HCT116 (cell line): Measurements from ENCODE around the gene BAHCC1. TPM values are rescaled to one million over a fixed set of nuclear protein-coding genes. Genes with fewer than 3 reads are reported as not detected.

ENCODE experiments used
- ATAC-seq: fragments of 200-7000 bp; cut with Tn5 transposase; 2 replicates; pipeline ENCODE4 v1.9.1; 2020; ENCODE audit warnings: mild to moderate bottlenecking, moderate library complexity
- BruUV-seq: library from RNA; stranded (reverse); fragments of 400-500 nt; replicated peaks from 2 replicates; lab custom pipeline; 2021; lab: Mats Ljungman, UMichigan
- CTCF ChIA-PET: fragments of 300-600 bp; sonication (Branson Sonifier 250); formaldehyde crosslinking; loops from one replicate; lab custom pipeline; 2021; ENCODE audit warnings: antibody characterized with exemption; lab: Charles Lee
- POLR2A ChIA-PET: fragments of 300-600, 350-600 bp; sonication (Branson Sonifier 250); formaldehyde crosslinking; loops from one replicate; lab custom pipeline; 2021; ENCODE audit warnings: antibody characterized with exemption; lab: Charles Lee
- RAD21 ChIA-PET, 2 experiments: fragments of 300-600 bp; sonication (Branson Sonifier 250); formaldehyde crosslinking; loops; one replicate each; lab custom pipeline; 2023; ENCODE audit warnings: low total read pairs in 2 of 2; ENCODE audit not compliant: uncharacterized antibody in 2 of 2, unreplicated experiment in 2 of 2, low non-redundant PET in 1 of 2; lab: Charles Lee
- DNase-seq: peaks from one replicate; pipeline ENCODE4 v3.0.0-alpha.2; 2010; ENCODE audit warnings: low read depth, low spot score
- H2AFZ ChIP-seq: fragments of 200-600 bp; shearing (Covaris generic), sonication (generic); 2 replicates; pipeline ENCODE4 v1.6.1; 2017; ENCODE audit warnings: low read depth, mixed run types, mixed read lengths, antibody characterized with exemption, low read length; ENCODE audit not compliant: poor library complexity, severe bottlenecking
- H3K27ac ChIP-seq: 2 replicates; pipeline ENCODE4 v1.5.1; 2012; ENCODE audit warnings: low read depth, low read length
- H3K27me3 ChIP-seq: fragments of 200-600 bp; sonication (generic); 2 replicates; pipeline ENCODE4 v1.6.1; 2016; ENCODE audit warnings: mixed run types, low read length, mixed read lengths; ENCODE audit not compliant: insufficient read depth
- H3K36me3 ChIP-seq, 2 experiments: fragments of 200-500 bp in 1 of 2; fragments of 200-600 bp in 1 of 2; sonication (Bioruptor generic) in 1 of 2; sonication (generic) in 1 of 2; 2 replicates each; pipeline versions ENCODE4 v1.5.1 to v1.6.1; 2014 to 2016; ENCODE audit warnings: low read length in 2 of 2, inconsistent platforms in 1 of 2, mixed read lengths in 1 of 2, mixed run types in 1 of 2; ENCODE audit not compliant: insufficient read depth in 2 of 2, control insufficient read depth in 1 of 2
- H3K4me1 ChIP-seq, 2 experiments: fragments of 200-600 bp in 1 of 2; sonication (generic) in 1 of 2; 2 replicates each; pipeline versions ENCODE4 v1.5.1 to v1.6.1; 2012 to 2017; ENCODE audit warnings: low read length in 2 of 2, inconsistent platforms in 1 of 2, mild to moderate bottlenecking in 1 of 2, mixed read lengths in 1 of 2, mixed run types in 1 of 2, moderate library complexity in 1 of 2; ENCODE audit not compliant: insufficient read depth in 2 of 2, control insufficient read depth in 1 of 2
- H3K4me2 ChIP-seq: fragments of 200-600 bp; sonication (generic); 2 replicates; pipeline ENCODE4 v1.6.1; 2017; ENCODE audit warnings: mixed run types, low read length, mixed read lengths
- H3K4me3 ChIP-seq, 2 experiments: fragments of 200-600 bp in 1 of 2; sonication (generic) in 1 of 2; replicated peaks in 1 of 2; 2 replicates each; pipeline ENCODE4 v1.5.1; 2011 to 2016; ENCODE audit warnings: low read length in 2 of 2, control low read depth in 1 of 2, low read depth in 1 of 2, mild to moderate bottlenecking in 1 of 2, mixed read lengths in 1 of 2, mixed run types in 1 of 2
- H3K79me2 ChIP-seq: fragments of 200-600 bp; sonication (generic); 2 replicates; pipeline ENCODE4 v1.6.1; 2017; ENCODE audit warnings: mild to moderate bottlenecking, mixed run types, low read length, moderate library complexity, mixed read lengths; ENCODE audit not compliant: insufficient read depth
- H3K9ac ChIP-seq: fragments of 200-600 bp; sonication (generic); 2 replicates; pipeline ENCODE4 v1.6.1; 2016; ENCODE audit warnings: low read length, mixed read lengths
- H3K9me2 ChIP-seq: fragments of 200-600 bp; sonication (generic), shearing (Covaris generic); 2 replicates; pipeline ENCODE4 v1.6.1; 2017; ENCODE audit warnings: mixed run types, mild to moderate bottlenecking, moderate library complexity; ENCODE audit not compliant: insufficient read depth
- H3K9me3 ChIP-seq, 2 experiments: fragments of 200-500 bp in 1 of 2; fragments of 200-600 bp in 1 of 2; sonication (Bioruptor generic) in 1 of 2; sonication (generic) in 1 of 2; 2 replicates each; pipeline ENCODE4 v1.6.1; 2014 to 2017; ENCODE audit warnings: low read length in 2 of 2, mixed read lengths in 2 of 2, inconsistent platforms in 1 of 2, low read depth in 1 of 2, mild to moderate bottlenecking in 1 of 2, mixed run types in 1 of 2, moderate library complexity in 1 of 2; ENCODE audit not compliant: control insufficient read depth in 1 of 2, insufficient read depth in 1 of 2
- H4K20me1 ChIP-seq: fragments of 200-600 bp; sonication (generic), shearing (Covaris generic); 2 replicates; pipeline ENCODE4 v1.6.1; 2017; ENCODE audit warnings: mixed run types, mild to moderate bottlenecking, moderate library complexity; ENCODE audit not compliant: insufficient read depth
- CBX3 ChIP-seq: IDR thresholded peaks from 2 replicates; pipeline ENCODE4 v1.6.1; 2012; ENCODE audit warnings: low read depth
- CEBPB ChIP-seq: IDR thresholded peaks from 2 replicates; pipeline ENCODE4 v1.6.1; 2012; ENCODE audit warnings: low read depth
- EGR1 ChIP-seq: IDR thresholded peaks from 2 replicates; pipeline ENCODE4 v1.6.1; 2012; ENCODE audit warnings: low read depth
- FOSL1 ChIP-seq: IDR thresholded peaks from 2 replicates; pipeline ENCODE4 v1.6.1; 2012; ENCODE audit warnings: low read depth
- JUND ChIP-seq: IDR thresholded peaks from 2 replicates; pipeline ENCODE4 v1.6.1; 2012
- POLR2A ChIP-seq: IDR thresholded peaks from 2 replicates; pipeline ENCODE4 v1.7.0; 2011; ENCODE audit warnings: borderline replicate concordance; ENCODE audit not compliant: insufficient read depth, insufficient read length; ENCODE audit errors: extremely low read depth
- TCF7L2 ChIP-seq: IDR thresholded peaks from 2 replicates; pipeline ENCODE4 v1.7.0; 2011; ENCODE audit warnings: borderline replicate concordance, inconsistent platforms; ENCODE audit not compliant: insufficient read depth, insufficient read length; ENCODE audit errors: extremely low read depth
- ZNF274 ChIP-seq: fragments of 200-500 bp; sonication (Bioruptor generic); IDR thresholded peaks from 2 replicates; pipeline ENCODE4 v1.6.1; 2014; ENCODE audit warnings: mild to moderate bottlenecking, low read depth, low read length, inconsistent platforms
- intact Hi-C: fragments of 100-400 bp; cut with micrococcal nuclease; formaldehyde crosslinking; loops from 2 replicates; pipeline ENCODE4 v1.10.0; 2022
- total RNA-seq: library from RNA; stranded (reverse); gene quantifications from one replicate; pipeline ENCODE4 v1.2.1, GENCODE V29; 2021; ENCODE audit not compliant: unreplicated experiment
- TF ChIP-seq, protein P1 (sequence below): IDR thresholded peaks from 2 replicates; pipeline ENCODE4 v1.6.1; 2012
- TF ChIP-seq, protein P2 (sequence below): IDR thresholded peaks from 2 replicates; pipeline ENCODE4 v1.6.1; 2011; ENCODE audit warnings: mild to moderate bottlenecking, low read length, moderate library complexity; ENCODE audit not compliant: insufficient replicate concordance; ENCODE audit errors: extremely low read depth

Gene BAHCC1
- total RNA-seq, 1 experiment from 2014 or later = 45.2 TPM

DNA sequence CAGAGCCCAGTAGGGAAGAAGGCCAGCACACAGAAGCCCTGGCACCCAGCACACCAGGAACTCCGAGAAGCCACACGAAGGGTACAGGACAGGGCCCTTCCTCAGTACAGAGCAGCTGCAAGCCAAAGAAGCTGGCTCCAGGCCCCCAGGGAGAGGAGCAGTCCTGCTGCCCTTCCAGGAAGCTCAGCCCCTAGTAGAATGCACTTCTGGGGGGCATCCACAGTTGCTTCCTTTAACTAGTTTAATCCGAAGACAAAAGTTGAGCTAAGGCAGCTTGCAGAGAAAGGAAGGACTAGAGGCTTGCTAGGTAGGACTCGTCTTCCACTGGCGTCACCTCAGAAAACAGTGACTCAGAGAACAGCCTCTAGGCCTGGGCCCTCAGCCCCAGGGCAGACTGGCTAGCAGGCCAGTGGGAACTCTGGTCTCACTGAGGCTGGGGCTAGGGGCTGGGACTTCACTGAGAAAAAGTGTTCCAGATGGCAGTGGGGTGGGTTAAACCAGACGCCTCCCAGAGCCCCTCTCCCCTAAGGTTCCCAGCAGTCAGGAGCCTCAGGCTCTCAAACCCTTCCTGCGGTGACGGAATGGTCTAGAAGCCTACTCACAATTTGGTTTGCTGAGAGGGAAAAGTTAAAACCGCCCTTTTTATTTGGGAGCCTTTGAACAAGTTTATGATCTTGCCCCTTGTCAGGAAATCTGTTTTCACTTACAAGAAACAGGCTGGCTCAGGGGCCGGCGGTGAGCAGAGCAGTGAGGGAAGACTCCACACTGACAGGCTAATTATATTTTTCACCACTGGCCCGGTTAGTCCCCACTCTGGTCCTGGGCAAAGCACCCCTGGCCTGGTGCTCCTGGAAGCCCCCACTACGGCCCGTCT, 75.9 kb downstream of the BAHCC1 start:
- no peaks in the 10 kb centered on the region for H3K27me3 ChIP-seq
- TF ChIP-seq FOSL1 (no peak), JUND (no peak), ZNF274 (no peak), TCF7L2 (no peak), CBX3 (no peak), CEBPB (no peak), POLR2A (no peak), EGR1 (no peak)
- TF ChIP-seq, protein P1, sequence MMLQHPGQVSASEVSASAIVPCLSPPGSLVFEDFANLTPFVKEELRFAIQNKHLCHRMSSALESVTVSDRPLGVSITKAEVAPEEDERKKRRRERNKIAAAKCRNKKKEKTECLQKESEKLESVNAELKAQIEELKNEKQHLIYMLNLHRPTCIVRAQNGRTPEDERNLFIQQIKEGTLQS = no peak
- TF ChIP-seq, protein P2, sequence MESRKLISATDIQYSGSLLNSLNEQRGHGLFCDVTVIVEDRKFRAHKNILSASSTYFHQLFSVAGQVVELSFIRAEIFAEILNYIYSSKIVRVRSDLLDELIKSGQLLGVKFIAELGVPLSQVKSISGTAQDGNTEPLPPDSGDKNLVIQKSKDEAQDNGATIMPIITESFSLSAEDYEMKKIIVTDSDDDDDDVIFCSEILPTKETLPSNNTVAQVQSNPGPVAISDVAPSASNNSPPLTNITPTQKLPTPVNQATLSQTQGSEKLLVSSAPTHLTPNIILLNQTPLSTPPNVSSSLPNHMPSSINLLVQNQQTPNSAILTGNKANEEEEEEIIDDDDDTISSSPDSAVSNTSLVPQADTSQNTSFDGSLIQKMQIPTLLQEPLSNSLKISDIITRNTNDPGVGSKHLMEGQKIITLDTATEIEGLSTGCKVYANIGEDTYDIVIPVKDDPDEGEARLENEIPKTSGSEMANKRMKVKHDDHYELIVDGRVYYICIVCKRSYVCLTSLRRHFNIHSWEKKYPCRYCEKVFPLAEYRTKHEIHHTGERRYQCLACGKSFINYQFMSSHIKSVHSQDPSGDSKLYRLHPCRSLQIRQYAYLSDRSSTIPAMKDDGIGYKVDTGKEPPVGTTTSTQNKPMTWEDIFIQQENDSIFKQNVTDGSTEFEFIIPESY = no peak
- H3K27ac ChIP-seq = peak overlapping the region; percentile 59
- no peaks in the 10 kb centered on the region for H4K20me1 ChIP-seq
- peak overlapping the region; percentile 81 for H3K4me2 ChIP-seq
- H3K9ac ChIP-seq = peak overlapping the region; percentile 70
- no peaks in the 10 kb centered on the region for H3K36me3 ChIP-seq
- ATAC-seq (peak; percentile 31), DNase-seq (no peak)
- no peak overlapping the region for H2AFZ ChIP-seq
- intact Hi-C loops = loop anchor here (1.0 to 5.0 kb wide), 4 partner anchors 99 to 329 kb away; no protein-coding TSS in a partner anchor
- no peaks in the 10 kb centered on the region for H3K9me3 ChIP-seq
- no peaks in the 10 kb centered on the region for H3K9me2 ChIP-seq
- BruUV-seq = TSS peak; percentile 91
- POLR2A ChIA-PET = interaction anchor here (0.7 to 2.5 kb wide), 19 partner anchors 10 to 303 kb away, joined by 3 to 14 read pairs (median 6); partner anchors contain the start of gene BAHCC1
- no peaks in the 10 kb centered on the region for H3K79me2 ChIP-seq
- H3K4me1 ChIP-seq = peaks cover 6 to 30% of the 10 kb centered on the region in 2 experiments; a peak in 3 of 4 replicates
- RAD21 ChIA-PET = interaction anchor here (0.9 to 1.1 kb wide), 9 partner anchors 13 to 218 kb away, joined by 3 to 8 read pairs (median 4); partner anchors contain the start of gene BAHCC1 (in 1 of the 2)
- CTCF ChIA-PET = interaction anchor here (0.6 to 1.7 kb wide), 11 partner anchors 9 to 329 kb away, joined by 3 to 21 read pairs (median 6); partner anchors contain the start of gene BAHCC1
- peak overlapping the region; percentile 51 to 58 for H3K4me3 ChIP-seq
